Hepatocyte (in vitro differentiated cells): ENCODE measurements around the gene PTGR1. TPM values are rescaled to one million over a fixed set of nuclear protein-coding genes. Genes with fewer than 3 reads are reported as not detected.
"Not testable (repeated sequence)": the region's sequence is repeated elsewhere in the genome, so short reads cannot be mapped to it uniquely, and the experiment has no call there.

Experiments
- DNase-seq: peaks from one replicate; pipeline ENCODE4 v3.0.0-alpha.2; 2016; ENCODE audit warnings: low spot score
- H2AFZ ChIP-seq: fragments of 200-600 bp; sonication (generic); 2 replicates; pipeline ENCODE4 v1.6.0; 2016; ENCODE audit warnings: antibody characterized with exemption, mild to moderate bottlenecking
- H3K27ac ChIP-seq: fragments of 200-600 bp; sonication (generic); 2 replicates; pipeline ENCODE4 v1.5.1; 2016; ENCODE audit warnings: mild to moderate bottlenecking
- H3K27me3 ChIP-seq: fragments of 200-600 bp; sonication (generic); 2 replicates; pipeline ENCODE4 v1.6.1; 2016
- H3K36me3 ChIP-seq: fragments of 200-600 bp; sonication (generic); replicated peaks from 2 replicates; pipeline ENCODE4 v1.5.1; 2016; ENCODE audit warnings: low read depth; ENCODE audit not compliant: insufficient read depth
- H3K4me1 ChIP-seq: fragments of 200-600 bp; sonication (generic); 2 replicates; pipeline ENCODE4 v1.5.1; 2016; ENCODE audit warnings: mild to moderate bottlenecking, moderate library complexity; ENCODE audit not compliant: insufficient read depth
- H3K4me2 ChIP-seq: fragments of 200-600 bp; sonication (generic); 2 replicates; pipeline ENCODE4 v1.6.0; 2016
- H3K4me3 ChIP-seq: fragments of 200-600 bp; sonication (generic); 2 replicates; pipeline ENCODE4 v1.5.1; 2016; ENCODE audit warnings: mild to moderate bottlenecking
- H3K79me2 ChIP-seq: fragments of 200-600 bp; sonication (generic); 2 replicates; pipeline ENCODE4 v1.6.0; 2017; ENCODE audit warnings: mild to moderate bottlenecking
- H3K9me2 ChIP-seq: fragments of 200-600 bp; sonication (generic); replicated peaks from 2 replicates; pipeline ENCODE4 v1.6.0; 2017; ENCODE audit warnings: mild to moderate bottlenecking; ENCODE audit not compliant: insufficient read depth
- H3K9me3 ChIP-seq: fragments of 200-600 bp; sonication (generic); 2 replicates; pipeline ENCODE4 v1.5.1; 2016; ENCODE audit warnings: low read depth, mild to moderate bottlenecking
- H4K20me1 ChIP-seq: fragments of 200-600 bp; sonication (generic); 2 replicates; pipeline ENCODE4 v1.6.0; 2016; ENCODE audit warnings: mild to moderate bottlenecking; ENCODE audit not compliant: insufficient read depth, poor library complexity, severe bottlenecking
- EZH2 ChIP-seq: fragments of 200-600 bp; sonication (generic); IDR thresholded peaks from 2 replicates; pipeline ENCODE4 v1.6.1; 2016; ENCODE audit warnings: antibody characterized with exemption, mild to moderate bottlenecking, borderline replicate concordance
- EZH2phosphoT487 ChIP-seq: fragments of 200-600 bp; sonication (generic); IDR thresholded peaks from one replicate; pipeline ENCODE4 v1.6.1; 2018; ENCODE audit warnings: antibody characterized with exemption, mild to moderate bottlenecking, low read depth, moderate library complexity; ENCODE audit not compliant: unreplicated experiment, severe bottlenecking
- WGBS: methylation state at CpG from one replicate; pipeline ENCODE4 v1.1.6; 2016; ENCODE audit warnings: low lambda C conversion rate; ENCODE audit errors: missing lambda C conversion rate; 5-methylcytosine and 5-hydroxymethylcytosine counted together
- polyA plus RNA-seq: library from polyadenylated mRNA; unstranded; fragments of >200 nt; fragmentation: Nextera tagmentation; extraction: Ambion mirVana; gene quantifications from 2 replicates; pipeline ENCODE4 v1.2.1, GENCODE V29; 2016
- total RNA-seq: library from RNA; depleted of rRNA; stranded (reverse); fragments of >200 nt; gene quantifications from 2 replicates; pipeline ENCODE4 v1.2.3, GENCODE V29; 2014
- TF ChIP-seq, protein P1 (sequence below): fragments of 200-600 bp; sonication (generic); IDR thresholded peaks from 2 replicates; pipeline ENCODE4 v1.5.1; 2016; ENCODE audit warnings: antibody characterized with exemption, mild to moderate bottlenecking; ENCODE audit not compliant: poor library complexity

The PTGR1 gene
- total and polyA plus RNA-seq, 2 experiments from 2014 or later: 266 to 290 TPM

GRCh38 chr9:111561165-111561719 is 38.2 kb downstream of the PTGR1 start:
- Histone ChIP-seq H4K20me1 (no peaks in the 10 kb centered on the region), H3K9me2 (no peaks in the 10 kb centered on the region), H3K27ac (no peak overlapping the region), H3K4me3 (no peak overlapping the region), H3K27me3 (no peaks in the 10 kb centered on the region), H3K79me2 (no peaks in the 10 kb centered on the region), H3K36me3 (no peaks in the 10 kb centered on the region), H3K4me2 (no peak overlapping the region), H3K9me3 (no peaks in the 10 kb centered on the region), H2AFZ (no peak overlapping the region), H3K4me1 (no peaks in the 10 kb centered on the region)
- DNase-seq: no peak
- TF ChIP-seq, protein P1, sequence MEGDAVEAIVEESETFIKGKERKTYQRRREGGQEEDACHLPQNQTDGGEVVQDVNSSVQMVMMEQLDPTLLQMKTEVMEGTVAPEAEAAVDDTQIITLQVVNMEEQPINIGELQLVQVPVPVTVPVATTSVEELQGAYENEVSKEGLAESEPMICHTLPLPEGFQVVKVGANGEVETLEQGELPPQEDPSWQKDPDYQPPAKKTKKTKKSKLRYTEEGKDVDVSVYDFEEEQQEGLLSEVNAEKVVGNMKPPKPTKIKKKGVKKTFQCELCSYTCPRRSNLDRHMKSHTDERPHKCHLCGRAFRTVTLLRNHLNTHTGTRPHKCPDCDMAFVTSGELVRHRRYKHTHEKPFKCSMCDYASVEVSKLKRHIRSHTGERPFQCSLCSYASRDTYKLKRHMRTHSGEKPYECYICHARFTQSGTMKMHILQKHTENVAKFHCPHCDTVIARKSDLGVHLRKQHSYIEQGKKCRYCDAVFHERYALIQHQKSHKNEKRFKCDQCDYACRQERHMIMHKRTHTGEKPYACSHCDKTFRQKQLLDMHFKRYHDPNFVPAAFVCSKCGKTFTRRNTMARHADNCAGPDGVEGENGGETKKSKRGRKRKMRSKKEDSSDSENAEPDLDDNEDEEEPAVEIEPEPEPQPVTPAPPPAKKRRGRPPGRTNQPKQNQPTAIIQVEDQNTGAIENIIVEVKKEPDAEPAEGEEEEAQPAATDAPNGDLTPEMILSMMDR: no peak
- TF ChIP-seq EZH2phosphoT487 (no peak), EZH2 (no peak)

DNA sequence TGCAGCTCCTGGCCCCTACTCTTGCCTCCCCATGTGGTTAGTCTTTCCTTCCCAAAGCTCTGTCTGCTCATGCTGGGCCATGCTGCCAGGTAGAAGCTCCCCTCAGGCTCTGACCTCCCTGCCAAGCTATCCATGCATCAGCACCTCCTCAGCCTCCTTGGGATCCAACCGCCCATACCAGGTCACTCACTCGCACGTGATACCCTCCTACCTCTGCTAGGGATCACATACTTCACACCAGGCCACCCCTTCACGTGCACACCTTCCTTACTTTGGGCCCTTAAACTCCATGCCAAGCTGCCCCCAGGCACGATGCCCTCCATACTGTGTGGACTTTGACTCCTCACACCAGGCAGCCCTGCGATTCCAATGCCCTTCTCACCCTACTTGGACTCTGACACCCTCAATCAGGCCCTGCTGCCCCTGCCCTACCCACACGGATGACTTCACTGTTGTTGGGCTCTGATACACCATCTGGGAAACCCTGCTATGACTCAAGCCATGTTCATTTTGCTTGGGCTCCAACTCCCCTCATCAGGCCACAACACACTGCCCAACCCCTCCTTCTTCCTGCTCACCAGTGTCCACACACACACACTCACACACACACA is 40.3 kb downstream of the PTGR1 start:
- WGBS: 99% methylated on average over 7 of the region's 7 CpGs
- Histone ChIP-seq H3K9me2 (no peaks in the 10 kb centered on the region), H3K27me3 (no peaks in the 10 kb centered on the region), H3K4me3 (no peak overlapping the region), H2AFZ (no peak overlapping the region), H4K20me1 (no peaks in the 10 kb centered on the region), H3K36me3 (no peaks in the 10 kb centered on the region), H3K27ac (no peak overlapping the region), H3K4me2 (no peak overlapping the region), H3K79me2 (no peaks in the 10 kb centered on the region), H3K9me3 (no peaks in the 10 kb centered on the region), H3K4me1 (no peaks in the 10 kb centered on the region)
- peak; percentile 7 for DNase-seq
- TF ChIP-seq, protein P1: no peak
- TF ChIP-seq EZH2 (no peak), EZH2phosphoT487 (no peak)

GRCh38 chr9:111555425-111555824 is 44.0 kb downstream of the PTGR1 start:
- 100% methylated on average over 2 of the region's 2 CpGs for WGBS
- not testable (repeated sequence) for H3K27ac ChIP-seq, H3K4me2 ChIP-seq, H3K36me3 ChIP-seq, H2AFZ ChIP-seq, H3K79me2 ChIP-seq, H3K27me3 ChIP-seq, H3K4me1 ChIP-seq, H3K9me2 ChIP-seq, H4K20me1 ChIP-seq, DNase-seq, H3K4me3 ChIP-seq
- peaks cover 10% of the 10 kb centered on the region for H3K9me3 ChIP-seq

GRCh38 chr9:111548623-111549022 is 50.8 kb downstream of the PTGR1 start:
- Histone ChIP-seq H2AFZ (no peak overlapping the region), H3K36me3 (no peaks in the 10 kb centered on the region), H3K9me2 (no peaks in the 10 kb centered on the region), H3K4me2 (no peak overlapping the region), H3K79me2 (no peaks in the 10 kb centered on the region), H3K27ac (no peak overlapping the region), H3K27me3 (no peaks in the 10 kb centered on the region), H3K9me3 (peaks cover 29% of the 10 kb centered on the region), H3K4me3 (no peak overlapping the region), H3K4me1 (no peaks in the 10 kb centered on the region), H4K20me1 (no peaks in the 10 kb centered on the region)
- TF ChIP-seq EZH2phosphoT487 (no peak), EZH2 (no peak)
- TF ChIP-seq, protein P1: no peak
- no peak for DNase-seq
- WGBS: 97% methylated on average over 2 of the region's 2 CpGs
